H9 (cell line): Measurements from ENCODE around the gene ALDH1L1. TPM values are rescaled to one million over a fixed set of nuclear protein-coding genes. Genes with fewer than 3 reads are reported as not detected.

Source experiments
- DNase-seq: peaks from one replicate; pipeline ENCODE4 v3.0.0-alpha.2; 2017
- H2AFZ ChIP-seq: one replicate; pipeline ENCODE4 v1.6.1; 2013; ENCODE audit warnings: mild to moderate bottlenecking, low read length, control low read depth, moderate library complexity
- H2AK5ac ChIP-seq: 2 replicates; pipeline ENCODE4 v1.6.1; 2013; ENCODE audit warnings: low read length, control low read depth, mixed read lengths; ENCODE audit not compliant: insufficient read length
- H2BK120ac ChIP-seq: one replicate; pipeline ENCODE4 v1.6.1; 2013; ENCODE audit warnings: low read depth, mild to moderate bottlenecking, low read length, control low read depth, inconsistent platforms; ENCODE audit not compliant: poor library complexity, severe bottlenecking
- H2BK12ac ChIP-seq: 2 replicates; pipeline ENCODE4 v1.6.1; 2013; ENCODE audit warnings: low read length, control low read depth, mixed read lengths, low read depth; ENCODE audit not compliant: insufficient read length
- H2BK15ac ChIP-seq: 2 replicates; pipeline ENCODE4 v1.6.1; 2013; ENCODE audit warnings: low read depth, low read length, control low read depth
- H2BK20ac ChIP-seq: one replicate; pipeline ENCODE4 v1.6.1; 2013; ENCODE audit warnings: low read depth, mild to moderate bottlenecking, low read length, control low read depth, inconsistent platforms; ENCODE audit not compliant: poor library complexity, severe bottlenecking
- H2BK5ac ChIP-seq: 2 replicates; pipeline ENCODE4 v1.6.1; 2013; ENCODE audit warnings: low read length, control low read depth, mixed read lengths; ENCODE audit not compliant: insufficient read length
- H3K14ac ChIP-seq: 2 replicates; pipeline ENCODE4 v1.6.1; 2013; ENCODE audit warnings: low read length, control low read depth; ENCODE audit not compliant: insufficient read depth
- H3K18ac ChIP-seq: 2 replicates; pipeline ENCODE4 v1.6.1; 2013; ENCODE audit warnings: low read depth, mild to moderate bottlenecking, mixed read lengths, low read length, control low read depth; ENCODE audit not compliant: insufficient read length
- H3K23ac ChIP-seq: 2 replicates; pipeline ENCODE4 v1.6.1; 2013; ENCODE audit warnings: low read length, control low read depth, mixed read lengths, low read depth; ENCODE audit not compliant: insufficient read length
- H3K23me2 ChIP-seq: 2 replicates; pipeline ENCODE4 v1.6.1; 2013; ENCODE audit warnings: low read depth, mild to moderate bottlenecking, mixed read lengths, low read length, control low read depth; ENCODE audit not compliant: insufficient read length, poor library complexity, severe bottlenecking
- H3K27ac ChIP-seq: 2 replicates; pipeline ENCODE4 v1.5.1; 2013; ENCODE audit warnings: low read length, control low read depth, mixed read lengths, low read depth; ENCODE audit not compliant: insufficient read length
- H3K27me3 ChIP-seq: 2 replicates; pipeline ENCODE4 v1.6.1; 2013; ENCODE audit warnings: low read length, control low read depth, inconsistent platforms; ENCODE audit not compliant: insufficient read depth
- H3K4ac ChIP-seq: 2 replicates; pipeline ENCODE4 v1.6.1; 2013; ENCODE audit warnings: low read depth, mild to moderate bottlenecking, control low read depth, inconsistent platforms, low read length, moderate library complexity
- H3K4me1 ChIP-seq: 2 replicates; pipeline ENCODE4 v1.6.1; 2013; ENCODE audit warnings: low read length, control low read depth, inconsistent platforms; ENCODE audit not compliant: insufficient read depth
- H3K4me2 ChIP-seq: 2 replicates; pipeline ENCODE4 v1.6.1; 2013; ENCODE audit warnings: low read length, control low read depth, mixed read lengths; ENCODE audit not compliant: insufficient read length, insufficient read depth
- H3K56ac ChIP-seq: 2 replicates; pipeline ENCODE4 v1.6.1; 2013; ENCODE audit warnings: low read depth, mild to moderate bottlenecking, mixed read lengths, low read length, control low read depth; ENCODE audit not compliant: insufficient read length
- H3K79me1 ChIP-seq: 2 replicates; pipeline ENCODE4 v1.6.1; 2013; ENCODE audit warnings: low read depth, mild to moderate bottlenecking, moderate library complexity, low read length, control low read depth, inconsistent platforms; ENCODE audit not compliant: insufficient read depth, poor library complexity, severe bottlenecking
- H3K79me2 ChIP-seq: 2 replicates; pipeline ENCODE4 v1.6.1; 2013; ENCODE audit warnings: low read length, control low read depth, inconsistent platforms; ENCODE audit not compliant: insufficient read depth
- H3K9ac ChIP-seq: 2 replicates; pipeline ENCODE4 v1.6.1; 2013; ENCODE audit warnings: low read length, control low read depth, mixed read lengths; ENCODE audit not compliant: insufficient read length; ENCODE audit errors: extremely low read depth
- H3K9me3 ChIP-seq: one replicate; pipeline ENCODE4 v1.6.1; 2013; ENCODE audit warnings: low read depth, low read length, inconsistent platforms; ENCODE audit not compliant: control insufficient read depth
- H3T11ph ChIP-seq: one replicate; pipeline ENCODE4 v1.6.1; 2013; ENCODE audit warnings: mild to moderate bottlenecking, low read length, control low read depth, inconsistent platforms
- H4K20me1 ChIP-seq: one replicate; pipeline ENCODE4 v1.6.1; 2013; ENCODE audit not compliant: control insufficient read depth, insufficient read length, insufficient read depth
- H4K5ac ChIP-seq: 2 replicates; pipeline ENCODE4 v1.6.1; 2013; ENCODE audit warnings: low read depth, mild to moderate bottlenecking, mixed read lengths, low read length, control low read depth; ENCODE audit not compliant: insufficient read length
- H4K8ac ChIP-seq: replicated peaks from 2 replicates; pipeline ENCODE4 v1.6.1; 2013; ENCODE audit warnings: low read length, control low read depth, mixed read lengths, low read depth; ENCODE audit not compliant: insufficient read length
- H4K91ac ChIP-seq: 2 replicates; pipeline ENCODE4 v1.6.1; 2013; ENCODE audit warnings: low read depth, mild to moderate bottlenecking, moderate library complexity, mixed read lengths, low read length, control low read depth; ENCODE audit not compliant: insufficient read length
- H3K27ac Mint-ChIP-seq, 3 experiments: 2 replicates in 2 of 3; 3 replicates in 1 of 3; pipeline ENCODE4 v1.8.0; 2020 to 2021; ENCODE audit warnings: mixed read lengths in 3 of 3, mild to moderate bottlenecking in 1 of 3, moderate library complexity in 1 of 3
- H3K27me3 Mint-ChIP-seq: 2 replicates; pipeline ENCODE4 v1.8.0; 2021; ENCODE audit warnings: low read depth, mild to moderate bottlenecking, moderate library complexity, mixed read lengths
- H3K36me3 Mint-ChIP-seq, 3 experiments: 2 replicates in 2 of 3; 3 replicates in 1 of 3; pipeline ENCODE4 v1.8.0; 2020 to 2021; ENCODE audit warnings: low read depth in 3 of 3, mixed read lengths in 3 of 3; ENCODE audit not compliant: insufficient read depth in 1 of 3
- H3K4me1 Mint-ChIP-seq, 2 experiments: 2 replicates each; pipeline ENCODE4 v1.8.0; 2020; ENCODE audit warnings: mixed read lengths in 2 of 2
- H3K4me3 Mint-ChIP-seq, 2 experiments: 2 replicates in 1 of 2; 3 replicates in 1 of 2; pipeline ENCODE4 v1.8.0; 2020 to 2021; ENCODE audit warnings: mild to moderate bottlenecking in 2 of 2, mixed read lengths in 2 of 2, moderate library complexity in 1 of 2
- H3K9me3 Mint-ChIP-seq, 2 experiments: 2 replicates in 1 of 2; 3 replicates in 1 of 2; pipeline ENCODE4 v1.8.0; 2020; ENCODE audit warnings: mild to moderate bottlenecking in 2 of 2, mixed read lengths in 2 of 2, moderate library complexity in 1 of 2
- WGBS: extraction: QIAGEN DNeasy Blood & Tissue Kit; methylation state at CpG from one replicate; pipeline ENCODE4 v1.1.7; 2013; ENCODE audit warnings: missing lambda C conversion rate, low lambda C conversion rate, mixed read lengths; ENCODE audit not compliant: insufficient read length; ENCODE audit errors: extremely low coverage; 5-methylcytosine and 5-hydroxymethylcytosine counted together
- total RNA-seq: library from RNA; stranded (reverse); gene quantifications from 2 replicates; pipeline ENCODE4 v1.2.1, GENCODE V29; 2021
- TF ChIP-seq, protein P1 (sequence below): fragments of 200-600 bp; sonication (generic); conservative IDR thresholded peaks from 3 replicates; pipeline ENCODE4 v1.8.0; 2021; ENCODE audit warnings: antibody characterized with exemption, mild to moderate bottlenecking

The ALDH1L1 gene
- total RNA-seq, 1 experiment from 2014 or later, result 0.90 TPM

DNA sequence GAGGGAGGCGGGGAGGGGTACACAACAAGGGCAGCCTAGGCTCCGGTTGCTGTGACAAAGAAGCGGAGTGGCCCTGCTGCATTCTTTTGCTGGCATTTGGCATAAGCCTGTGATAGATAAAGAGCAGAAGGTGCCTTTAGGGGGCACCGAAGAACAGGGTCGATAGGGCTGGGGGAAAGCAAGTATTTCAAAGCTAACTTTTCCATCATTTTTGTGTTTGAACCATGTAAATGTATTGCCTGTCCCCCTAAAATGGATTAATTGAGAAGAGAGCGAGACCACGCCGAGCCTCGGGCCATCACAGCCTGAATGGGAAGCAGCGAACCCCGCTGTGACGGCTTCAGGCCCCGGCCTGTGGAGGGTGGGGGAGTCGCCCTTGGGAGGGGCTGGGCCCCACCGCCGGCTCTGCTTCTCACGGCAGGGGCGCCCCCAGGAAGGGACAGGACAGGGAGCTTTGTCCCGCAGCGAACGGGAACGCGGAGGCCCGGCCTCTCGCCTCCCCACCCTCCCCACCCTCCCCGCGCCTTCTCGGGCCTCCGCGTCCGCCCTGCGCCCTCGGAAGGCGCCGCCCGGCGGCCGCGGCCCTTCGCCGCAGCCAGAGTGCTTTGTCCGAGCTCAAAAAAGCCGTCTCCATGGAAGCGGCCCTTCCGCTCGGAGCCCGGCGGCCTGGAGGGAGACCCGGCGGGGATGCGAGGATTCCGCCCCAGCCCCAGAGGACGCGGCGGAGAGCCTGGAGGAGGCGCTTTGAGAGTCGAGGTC lies 32.4 kb upstream of the ALDH1L1 start:
- no CpG with 5 or more reads among the region's 57 CpGs for WGBS
- Histone ChIP-seq H3T11ph (no peak overlapping the region), H3K27me3 (no peaks in the 10 kb centered on the region; the same call in 1 of the 2 replicates), H3K23me2 (peaks cover 8% of the 10 kb centered on the region), H4K5ac (no peak overlapping the region), H2BK20ac (no peak overlapping the region), H2AFZ (no peak overlapping the region), H2BK5ac (no peak overlapping the region), H3K4me2 (peak overlapping the region; percentile 59), H2BK12ac (no peak overlapping the region), H3K79me1 (no peaks in the 10 kb centered on the region), H3K4ac (no peak overlapping the region), H4K20me1 (no peaks in the 10 kb centered on the region), H3K9ac (no peak overlapping the region), H3K56ac (no peak overlapping the region), H4K8ac (peak overlapping the region; percentile 82), H2AK5ac (no peak overlapping the region), H2BK120ac (no peak overlapping the region), H4K91ac (no peak overlapping the region), H3K9me3 (no peaks in the 10 kb centered on the region), H3K23ac (no peak overlapping the region), H2BK15ac (no peak overlapping the region), H3K18ac (peak overlapping the region; percentile 54), H3K4me1 (no peaks in the 10 kb centered on the region; the same call in 1 of the 2 replicates), H3K14ac (peak overlapping the region; percentile 38; the same call in 1 of the 2 replicates), H3K27ac (no peak overlapping the region), H3K79me2 (no peaks in the 10 kb centered on the region)
- Mint-ChIP-seq H3K27ac (no peak overlapping the region; a peak in 2 of 7 replicates), H3K27me3 (peaks cover 70% of the 10 kb centered on the region), H3K4me3 (peak overlapping the region; percentile 67 to 79), H3K36me3 (peaks cover 0 to 3% (median 0%) of the 10 kb centered on the region in 3 experiments; a peak in 2 of 7 replicates), H3K9me3 (peaks cover 2 to 3% of the 10 kb centered on the region in 2 experiments; a peak in 3 of 5 replicates), H3K4me1 (peaks cover 17 to 18% of the 10 kb centered on the region in 2 experiments)
- TF ChIP-seq, protein P1, sequence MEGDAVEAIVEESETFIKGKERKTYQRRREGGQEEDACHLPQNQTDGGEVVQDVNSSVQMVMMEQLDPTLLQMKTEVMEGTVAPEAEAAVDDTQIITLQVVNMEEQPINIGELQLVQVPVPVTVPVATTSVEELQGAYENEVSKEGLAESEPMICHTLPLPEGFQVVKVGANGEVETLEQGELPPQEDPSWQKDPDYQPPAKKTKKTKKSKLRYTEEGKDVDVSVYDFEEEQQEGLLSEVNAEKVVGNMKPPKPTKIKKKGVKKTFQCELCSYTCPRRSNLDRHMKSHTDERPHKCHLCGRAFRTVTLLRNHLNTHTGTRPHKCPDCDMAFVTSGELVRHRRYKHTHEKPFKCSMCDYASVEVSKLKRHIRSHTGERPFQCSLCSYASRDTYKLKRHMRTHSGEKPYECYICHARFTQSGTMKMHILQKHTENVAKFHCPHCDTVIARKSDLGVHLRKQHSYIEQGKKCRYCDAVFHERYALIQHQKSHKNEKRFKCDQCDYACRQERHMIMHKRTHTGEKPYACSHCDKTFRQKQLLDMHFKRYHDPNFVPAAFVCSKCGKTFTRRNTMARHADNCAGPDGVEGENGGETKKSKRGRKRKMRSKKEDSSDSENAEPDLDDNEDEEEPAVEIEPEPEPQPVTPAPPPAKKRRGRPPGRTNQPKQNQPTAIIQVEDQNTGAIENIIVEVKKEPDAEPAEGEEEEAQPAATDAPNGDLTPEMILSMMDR, result peak; percentile 71
- peak; percentile 76 for DNase-seq
